Fibroblast of skin of back (primary cell): ENCODE results near the gene IPP. TPM values are rescaled to one million over a fixed set of nuclear protein-coding genes. Genes with fewer than 3 reads are reported as not detected.
A peak's percentile ranks its signal among the peaks of the same experiment; 100 is the strongest.
"Not testable (repeated sequence)": the region's sequence is repeated elsewhere in the genome, so short reads cannot be mapped to it uniquely, and the experiment has no call there.

Experiments used
- DNase-seq: peaks from one replicate; pipeline ENCODE4 v3.0.0-alpha.2; 2013
- polyA plus RNA-seq, 2 experiments: library from polyadenylated mRNA; unstranded; fragments of 120-200 nt; gene quantifications; one replicate each; pipeline ENCODE4 v1.2.1, GENCODE V29; 2013; ENCODE audit not compliant: insufficient read length in 2 of 2

The IPP gene
- 11.2 TPM for polyA plus RNA-seq (2013, experiment 1 of 2; ENCODE audit: insufficient read length)
- 14.8 TPM for polyA plus RNA-seq (2013, experiment 2 of 2; ENCODE audit: insufficient read length)

DNA sequence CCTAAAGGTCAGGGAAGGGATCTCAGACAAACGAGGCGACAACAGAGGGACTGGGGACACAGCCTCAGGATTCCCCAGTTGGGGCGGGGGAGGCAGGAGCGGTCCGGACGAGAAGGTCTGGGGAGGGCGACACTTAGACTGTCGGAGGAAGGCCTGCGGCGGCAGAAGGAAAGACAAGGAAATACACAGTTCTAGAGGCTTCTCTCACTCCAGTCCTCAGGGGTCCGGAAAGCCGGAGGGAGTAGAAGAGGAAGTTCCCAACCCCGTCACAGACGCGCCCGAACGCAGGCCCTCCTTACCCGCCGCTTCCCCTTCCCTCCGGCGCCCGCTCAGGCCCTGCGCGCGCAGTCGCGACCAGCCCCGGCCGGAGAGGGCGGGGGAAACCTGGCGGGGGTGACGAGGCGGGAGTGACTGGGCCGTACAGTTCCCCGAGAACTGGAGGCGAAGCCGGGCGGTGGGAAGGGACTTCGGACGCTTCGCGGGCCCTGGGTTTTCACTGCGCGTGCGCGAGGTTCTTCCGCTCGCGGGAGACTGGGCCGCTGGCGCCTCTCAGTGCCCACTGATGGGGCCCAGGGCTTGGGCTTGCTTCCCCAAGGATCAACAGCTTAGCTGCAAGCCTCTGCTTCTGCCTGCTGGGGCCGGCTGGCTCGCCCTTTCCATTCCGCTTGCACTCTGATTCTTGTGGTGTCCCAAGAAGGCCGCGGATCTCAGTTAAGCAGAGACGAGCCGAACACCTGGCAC is at the start of gene IPP:
TSS of gene IPP (minus strand) at position 356 of the 741 bp plus-strand sequence. CDS start 4,242 bp downstream, outside the sequence.
- DNase-seq, result peak; percentile 98

GRCh38 chr1:45796946-45797345 is 46.5 kb upstream of the IPP start:
- no peak for DNase-seq

DNA sequence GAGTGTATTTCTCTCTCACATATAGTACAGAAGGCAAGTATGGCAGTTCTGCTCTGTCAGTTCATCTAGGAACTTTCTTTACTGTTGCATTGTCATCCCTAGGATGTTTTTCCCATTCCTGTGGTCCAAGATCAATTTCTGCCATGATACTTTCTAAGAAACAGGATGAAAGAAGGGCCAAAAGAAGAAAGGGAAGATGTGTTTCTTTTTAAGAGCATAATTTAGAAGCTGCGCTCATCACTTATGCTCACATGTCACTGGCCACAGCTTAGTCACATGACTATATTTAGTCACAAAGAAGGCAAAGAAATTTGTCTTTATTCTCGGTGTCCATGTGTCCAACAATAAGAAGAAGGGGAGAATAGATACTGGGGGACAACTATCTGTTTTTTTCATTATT is 45.9 kb upstream of the IPP start:
- no peak for DNase-seq

DNA sequence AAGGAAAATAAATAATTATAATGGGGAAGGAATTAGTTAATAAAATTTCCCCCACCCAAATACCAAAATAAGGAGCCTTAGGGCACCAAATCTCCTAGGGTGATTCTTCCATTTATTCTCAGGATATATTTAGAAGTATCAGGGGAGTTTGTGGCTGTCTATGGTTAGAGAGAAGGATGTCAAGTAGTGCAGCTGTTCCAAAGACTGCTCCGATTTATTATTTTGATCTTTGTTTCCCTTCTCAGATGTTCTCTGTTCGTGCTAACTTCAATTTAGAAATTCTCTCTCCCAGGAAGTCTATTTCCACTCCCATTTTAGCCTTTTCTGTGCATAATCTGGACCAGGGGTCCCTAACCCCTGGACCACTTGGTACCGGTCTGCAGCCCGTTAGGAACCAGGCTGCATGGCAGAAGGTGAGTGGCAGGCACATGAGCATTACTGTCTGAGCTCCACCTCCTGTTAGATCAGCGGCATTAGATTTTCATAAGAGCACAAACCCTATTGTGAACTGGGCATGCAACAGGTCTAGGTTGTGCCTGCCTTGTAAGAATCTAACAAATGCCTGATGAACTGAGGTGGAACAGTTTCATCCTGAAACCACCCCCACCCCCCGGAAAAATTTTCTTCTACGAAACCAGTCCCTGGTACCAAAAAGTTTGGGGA is 43.6 kb upstream of the IPP start:
- no peak for DNase-seq

DNA sequence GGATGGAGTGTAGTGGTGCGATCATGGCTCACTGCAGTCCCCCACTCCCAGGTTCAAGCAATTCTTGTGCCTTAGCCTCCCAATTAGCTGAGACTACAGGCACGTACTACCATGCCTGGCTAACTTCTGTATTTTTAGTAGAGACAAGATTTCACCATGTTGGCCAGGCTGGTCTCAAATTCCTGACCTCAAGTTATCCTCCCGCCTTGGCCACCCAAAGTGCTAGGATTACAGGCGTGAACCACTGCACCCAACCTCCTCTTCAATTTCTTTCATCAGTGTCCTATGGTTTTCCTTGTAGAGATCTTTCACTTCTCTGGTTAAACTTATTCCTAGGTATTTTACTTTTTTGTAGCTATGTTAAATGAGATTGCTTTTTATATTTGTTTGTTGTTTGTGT is 42.3 kb upstream of the IPP start:
- DNase-seq, result no peak

- DNase-seq, result no peak
Measured at GRCh38 chr1:45789601-45790000, 39.1 kb upstream of the IPP start.

GRCh38 chr1:45787905-45788304 is 37.5 kb upstream of the IPP start:
- DNase-seq, result no peak

DNA sequence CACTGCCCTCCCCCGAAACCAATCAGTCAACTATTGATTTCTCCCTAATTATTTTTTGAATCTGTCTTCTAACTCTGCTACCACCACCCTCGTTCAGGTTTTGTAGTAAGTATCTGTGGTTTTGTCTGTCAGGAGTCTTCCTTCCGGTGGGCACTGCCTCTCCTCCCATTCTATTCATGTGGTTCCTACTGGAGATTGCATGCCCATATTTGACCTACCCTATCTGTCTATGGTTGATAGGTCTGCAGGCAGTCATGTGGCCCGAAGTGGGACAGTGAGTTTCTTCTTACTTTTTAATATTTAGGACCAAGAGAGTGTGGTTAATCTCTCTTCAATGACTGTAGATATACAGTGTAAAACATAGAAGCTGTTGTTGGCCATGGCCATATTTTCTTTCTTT is 35.1 kb upstream of the IPP start:
- no peak for DNase-seq

GRCh38 chr1:45775794-45776193 is 25.3 kb upstream of the IPP start:
- no peak for DNase-seq

DNA sequence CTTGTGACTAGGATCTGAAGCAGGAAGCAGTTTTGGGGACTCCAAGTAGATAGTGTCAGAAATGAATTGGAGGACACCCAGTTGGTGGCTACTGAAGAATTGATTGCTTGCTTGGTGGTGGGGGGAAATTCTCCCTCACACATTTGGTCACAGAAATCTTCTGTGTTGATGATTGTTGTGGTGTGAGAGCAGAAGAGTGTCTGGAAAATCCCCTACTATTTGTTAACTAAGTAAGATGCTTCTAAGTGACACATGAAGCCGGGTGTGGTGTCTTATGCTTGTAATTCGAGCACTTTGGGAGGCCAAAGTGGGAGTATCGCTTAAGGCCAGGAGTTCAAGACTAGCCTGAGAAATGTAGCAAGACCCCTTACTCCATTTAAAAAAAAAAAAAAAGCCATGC is 22.5 kb upstream of the IPP start:
- no peak for DNase-seq

DNA sequence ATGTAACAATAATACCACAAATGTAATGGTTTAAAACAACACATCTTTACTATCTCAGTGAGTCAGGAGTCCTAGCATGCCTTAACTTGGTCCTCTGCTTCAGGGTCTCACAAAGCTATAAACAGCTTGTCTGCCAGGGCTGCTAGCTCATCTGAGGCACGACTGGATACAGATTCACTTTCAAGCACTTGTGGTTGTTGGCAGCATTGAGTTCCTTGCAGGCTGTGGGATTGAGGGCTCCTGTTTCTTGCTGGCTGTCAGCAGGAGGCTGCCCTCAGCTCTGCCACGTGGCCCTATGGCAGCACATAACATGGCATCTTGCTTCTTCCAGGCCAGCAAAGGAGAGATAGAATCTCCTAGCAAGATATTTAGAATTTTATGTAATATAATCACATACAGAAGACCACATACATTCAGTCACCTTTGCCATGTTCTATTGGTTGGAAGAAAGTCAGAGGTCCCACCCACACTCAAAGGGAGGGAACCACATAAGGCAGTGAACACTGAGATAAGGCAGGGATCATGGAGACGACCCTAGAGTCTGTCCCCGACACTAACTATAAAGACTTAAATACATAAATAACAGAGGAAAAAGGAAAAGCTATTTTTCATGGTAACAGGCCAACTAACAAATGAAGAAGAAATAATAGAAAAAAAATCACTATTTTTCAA is 18.9 kb upstream of the IPP start:
- peak; percentile 75 for DNase-seq

DNA sequence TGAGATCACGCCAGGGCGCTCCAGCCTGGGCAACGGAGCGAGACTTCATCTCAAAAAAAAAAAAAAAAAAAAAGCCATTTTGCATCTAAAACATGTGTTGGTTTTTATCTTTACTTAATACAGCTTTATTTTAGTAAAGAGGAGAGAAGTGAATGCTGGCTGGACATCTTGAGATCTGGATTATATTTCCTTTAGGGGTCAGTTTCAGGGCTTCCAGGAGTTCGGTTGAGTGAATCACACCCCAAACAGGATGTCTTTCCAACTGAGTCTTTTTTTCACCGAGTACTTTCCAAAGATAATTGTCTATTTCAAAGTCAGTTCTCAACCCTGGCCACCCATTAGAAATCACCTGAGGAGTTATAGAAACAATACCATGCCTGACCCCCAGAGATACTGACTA is 16.6 kb upstream of the IPP start:
- DNase-seq, result peak; percentile 44

DNA sequence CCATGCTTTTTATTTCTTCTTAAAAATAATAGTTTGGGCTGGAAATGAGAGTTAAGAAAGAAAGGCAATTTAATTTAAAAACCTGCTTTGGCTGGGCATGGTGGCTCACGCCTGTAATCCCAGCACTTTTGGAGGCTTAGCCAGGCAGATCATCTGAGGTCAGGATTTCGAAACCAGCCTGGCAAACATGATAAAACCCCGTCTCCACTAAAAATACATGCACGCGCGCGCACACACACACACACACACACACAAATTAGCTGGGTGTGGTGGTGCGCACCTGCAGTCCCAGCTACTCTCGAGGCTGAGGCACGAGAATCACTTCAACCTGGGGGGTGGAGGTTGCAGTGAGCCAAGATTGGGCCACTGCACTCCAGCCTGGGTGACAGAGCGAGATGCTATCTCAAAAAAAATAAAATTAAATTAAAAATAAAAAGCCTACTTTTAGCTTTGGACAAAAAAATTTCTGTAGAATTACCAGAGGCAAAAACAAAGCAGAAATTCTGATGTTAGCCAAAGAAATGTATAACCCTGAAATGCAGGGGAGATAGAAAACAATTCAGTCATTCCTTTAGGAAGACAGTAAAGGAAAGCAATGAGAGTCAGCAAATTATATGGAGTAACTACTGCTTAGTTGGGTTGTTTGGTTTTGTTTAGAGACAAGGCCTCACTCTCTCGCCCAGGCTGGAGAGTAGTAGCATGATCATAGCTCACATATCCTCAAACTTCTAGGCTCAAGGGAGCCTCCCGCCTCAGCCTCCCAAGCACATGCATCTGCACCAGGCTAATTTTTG is 15.7 kb upstream of the IPP start:
- DNase-seq, result no peak

DNA sequence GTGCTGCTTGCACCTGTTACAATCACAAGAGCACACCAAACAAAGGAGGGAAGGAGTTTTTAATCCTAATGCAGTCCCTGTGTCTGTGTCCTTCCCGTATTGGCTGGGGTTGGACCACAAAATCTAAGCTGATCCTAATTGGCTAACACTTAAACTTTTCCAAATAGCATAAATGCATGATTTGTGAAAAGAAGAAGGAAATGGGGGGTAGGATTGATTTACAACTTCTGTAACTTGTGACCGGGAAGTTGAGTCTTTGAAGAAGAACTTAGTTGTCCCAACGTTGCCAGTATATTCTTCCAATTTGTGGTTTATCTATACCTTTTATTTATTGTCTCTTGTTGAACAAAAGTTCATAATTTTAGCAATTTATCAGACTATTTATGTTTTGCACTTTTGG is 11.8 kb upstream of the IPP start:
- no peak for DNase-seq

DNA sequence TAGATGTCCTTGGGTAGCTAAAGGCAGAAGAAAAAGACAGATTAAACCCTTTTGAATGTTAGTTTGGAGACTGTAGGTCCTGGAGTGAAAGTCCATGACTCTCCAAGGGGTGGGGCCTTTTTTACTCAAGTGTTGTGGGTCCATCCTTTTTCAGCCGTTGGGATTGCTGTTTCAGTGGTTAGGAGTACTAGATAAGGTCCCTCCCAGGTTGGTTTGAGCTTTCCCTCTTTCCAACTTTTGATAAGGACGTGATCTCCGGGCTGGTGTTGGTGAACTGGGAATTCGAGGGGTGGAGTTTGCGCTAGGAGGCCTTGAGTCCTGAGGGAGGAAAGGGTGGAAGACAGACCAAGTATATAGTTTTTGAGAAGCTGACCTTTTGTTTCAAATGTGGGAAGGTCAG is 5.2 kb upstream of the IPP start:
- no peak for DNase-seq

DNA sequence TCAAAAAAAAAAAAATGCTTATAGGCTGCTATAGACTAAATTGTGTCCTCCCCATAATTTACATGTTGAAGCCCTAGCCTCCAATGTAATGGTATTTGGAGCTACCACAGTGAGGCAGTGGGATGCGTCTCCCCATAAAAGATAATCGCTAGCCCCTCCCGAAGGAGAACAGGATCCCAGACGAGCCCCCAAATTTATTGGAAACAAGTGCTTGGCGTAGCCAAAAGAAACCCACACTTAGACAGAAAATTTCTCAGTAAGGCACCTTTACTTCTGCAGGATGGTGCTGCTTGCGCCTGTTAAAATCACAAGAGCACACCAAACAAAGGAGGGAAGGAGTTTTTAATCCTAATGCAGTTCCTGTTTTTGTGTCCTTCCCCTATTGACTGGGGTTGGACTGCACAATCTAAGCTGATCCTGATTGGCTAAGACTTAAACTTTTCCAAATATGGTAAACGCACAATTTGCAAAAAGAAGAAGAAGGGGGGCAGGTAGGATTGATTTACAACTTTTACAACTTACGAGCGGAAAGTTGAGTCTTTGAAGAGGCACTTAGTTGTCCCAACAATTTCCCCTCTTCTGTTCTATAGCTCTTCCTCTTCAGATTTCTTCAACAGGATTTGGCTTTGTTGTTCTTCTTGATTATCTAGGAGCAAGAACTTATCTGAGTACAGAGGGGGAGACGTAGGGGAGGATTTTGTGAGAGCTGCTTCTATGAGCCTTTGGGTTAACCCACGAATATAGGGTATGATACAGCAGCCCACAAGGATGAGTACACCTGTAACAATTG is 3.0 kb upstream of the IPP start:
- DNase-seq, result no peak

GRCh38 chr1:45752441-45753052 is 2.1 kb upstream of the IPP start:
- peak; percentile 8 for DNase-seq

DNA sequence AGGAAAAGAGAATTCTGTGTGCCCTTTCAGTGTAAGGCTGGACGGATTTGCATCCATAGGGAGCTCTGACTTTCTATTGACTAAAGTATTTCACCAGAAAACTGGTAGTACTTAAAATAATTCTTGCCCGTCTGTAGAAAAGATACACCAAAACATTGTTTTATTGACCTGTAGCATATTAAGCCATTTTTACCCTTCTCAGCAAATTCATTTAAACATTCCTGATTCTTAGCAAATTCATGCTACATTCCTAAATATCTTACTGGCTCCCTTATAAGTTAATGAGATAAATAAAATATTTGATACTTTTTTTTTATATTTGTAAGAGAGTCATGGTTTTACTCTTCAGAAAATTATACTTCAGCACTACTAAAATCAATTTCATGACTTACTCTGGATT is 1.6 kb upstream of the IPP start:
- DNase-seq, result no peak

GRCh38 chr1:45751039-45751838 is 786 bp upstream of the IPP start:
- not testable (repeated sequence) for DNase-seq

GRCh38 chr1:45746922-45747321 is 3.5 kb downstream of the IPP start:
- DNase-seq, result no peak
